ENCODE results near the gene FAM120C.

FAM120C gene

GRCh38 chrX:54182194-54182863, 725 bp downstream of the FAM120C start:
- peak overlapping the region; percentile 63 for H3K4me3 ChIP-seq (ENCODE audit: extremely low read depth, insufficient read depth, low read length, poor library complexity, severe bottlenecking)
- peak overlapping the region; percentile 73 for H3K27ac ChIP-seq (ENCODE audit: low read depth, low read length, severe bottlenecking)
- 0% methylated on average over 12 to 24 of the region's 36 CpGs for WGBS, 2 experiments (ENCODE audit: insufficient coverage in 2 of 2)
- no peaks in the 10 kb centered on the region for H3K36me3 ChIP-seq (ENCODE audit: control insufficient read depth, insufficient read depth, low read length)
- H3K4me1 ChIP-seq (ENCODE audit: control insufficient read depth, insufficient read depth, low read length, poor library complexity, severe bottlenecking), result peaks cover 4% of the 10 kb centered on the region
- no peaks in the 10 kb centered on the region for H3K9me3 ChIP-seq (ENCODE audit: control insufficient read depth, low read length)

GRCh38 chrX:54181202-54181953, 1.7 kb downstream of the FAM120C start:
- Histone ChIP-seq H3K4me1 (ENCODE audit: control insufficient read depth, insufficient read depth, low read length, poor library complexity, severe bottlenecking) (peaks cover 4% of the 10 kb centered on the region), H3K36me3 (ENCODE audit: control insufficient read depth, insufficient read depth, low read length) (peaks cover 8% of the 10 kb centered on the region), H3K9me3 (ENCODE audit: control insufficient read depth, low read length) (no peaks in the 10 kb centered on the region), H3K4me3 (ENCODE audit: extremely low read depth, insufficient read depth, low read length, poor library complexity, severe bottlenecking) (peak overlapping the region; percentile 63), H3K27ac (ENCODE audit: low read depth, low read length, severe bottlenecking) (no peak overlapping the region)
- no CpG with 5 or more reads among the region's 4 CpGs for WGBS, 2 experiments (ENCODE audit: insufficient coverage in 2 of 2)

GRCh38 chrX:54180403-54180802, 2.7 kb downstream of the FAM120C start:
- peak overlapping the region; percentile 63 for H3K4me3 ChIP-seq (ENCODE audit: extremely low read depth, insufficient read depth, low read length, poor library complexity, severe bottlenecking)
- no CpG with 5 or more reads among the region's 4 CpGs for WGBS, 2 experiments (ENCODE audit: insufficient coverage in 2 of 2)

GRCh38 chrX:54178100-54178940, 4.7 kb downstream of the FAM120C start:
- H3K36me3 ChIP-seq (ENCODE audit: control insufficient read depth, insufficient read depth, low read length), result peaks cover 27% of the 10 kb centered on the region
- peak overlapping the region; percentile 77 for H3K27ac ChIP-seq (ENCODE audit: low read depth, low read length, severe bottlenecking)
- H3K4me3 ChIP-seq (ENCODE audit: extremely low read depth, insufficient read depth, low read length, poor library complexity, severe bottlenecking), result no peak overlapping the region
- peaks cover 4% of the 10 kb centered on the region for H3K4me1 ChIP-seq (ENCODE audit: control insufficient read depth, insufficient read depth, low read length, poor library complexity, severe bottlenecking)
- no peaks in the 10 kb centered on the region for H3K9me3 ChIP-seq (ENCODE audit: control insufficient read depth, low read length)
- WGBS, 2 experiments (ENCODE audit: insufficient coverage in 2 of 2), result 80% methylated on average over 1 of the region's 5 CpGs; no CpG with 5 or more reads in 1 of the 2 experiments

More at GRCh38 chrX:54180403-54180802, 2.7 kb downstream of the FAM120C start:
- Histone ChIP-seq H3K4me1 (ENCODE audit: control insufficient read depth, insufficient read depth, low read length, poor library complexity, severe bottlenecking) (peaks cover 4% of the 10 kb centered on the region), H3K27ac (ENCODE audit: low read depth, low read length, severe bottlenecking) (peak overlapping the region; percentile 16), H3K36me3 (ENCODE audit: control insufficient read depth, insufficient read depth, low read length) (peaks cover 15% of the 10 kb centered on the region), H3K9me3 (ENCODE audit: control insufficient read depth, low read length) (no peaks in the 10 kb centered on the region)

- no peaks in the 10 kb centered on the region for H3K9me3 ChIP-seq (ENCODE audit: control insufficient read depth, low read length)
- WGBS, 2 experiments (ENCODE audit: insufficient coverage in 2 of 2), result no CpG with 5 or more reads among the region's 3 CpGs
- H3K27ac ChIP-seq (ENCODE audit: low read depth, low read length, severe bottlenecking), result no peak overlapping the region
- H3K4me1 ChIP-seq (ENCODE audit: control insufficient read depth, insufficient read depth, low read length, poor library complexity, severe bottlenecking), result peaks cover 4% of the 10 kb centered on the region
- H3K4me3 ChIP-seq (ENCODE audit: extremely low read depth, insufficient read depth, low read length, poor library complexity, severe bottlenecking), result no peak overlapping the region
- H3K36me3 ChIP-seq (ENCODE audit: control insufficient read depth, insufficient read depth, low read length), result peaks cover 34% of the 10 kb centered on the region
Observed at GRCh38 chrX:54177306-54177705, 5.7 kb downstream of the FAM120C start.

- no peak overlapping the region for H3K27ac ChIP-seq (ENCODE audit: low read depth, low read length, severe bottlenecking)
- peaks cover 34% of the 10 kb centered on the region for H3K36me3 ChIP-seq (ENCODE audit: control insufficient read depth, insufficient read depth, low read length)
- H3K4me1 ChIP-seq (ENCODE audit: control insufficient read depth, insufficient read depth, low read length, poor library complexity, severe bottlenecking), result no peaks in the 10 kb centered on the region
- no peaks in the 10 kb centered on the region for H3K9me3 ChIP-seq (ENCODE audit: control insufficient read depth, low read length)
- H3K4me3 ChIP-seq (ENCODE audit: extremely low read depth, insufficient read depth, low read length, poor library complexity, severe bottlenecking), result no peak overlapping the region
- 82% methylated on average over 3 of the region's 3 CpGs; no CpG with 5 or more reads in 1 of the 2 experiments for WGBS, 2 experiments (ENCODE audit: insufficient coverage in 2 of 2)
Observed at GRCh38 chrX:54173791-54174190, 9.3 kb downstream of the FAM120C start.

GRCh38 chrX:54172455-54172854, 10.6 kb downstream of the FAM120C start:
- H3K4me3 ChIP-seq (ENCODE audit: extremely low read depth, insufficient read depth, low read length, poor library complexity, severe bottlenecking), result no peak overlapping the region
- no CpG with 5 or more reads among the region's 3 CpGs for WGBS, 2 experiments (ENCODE audit: insufficient coverage in 2 of 2)

GRCh38 chrX:54171527-54172250, 11.4 kb downstream of the FAM120C start:
- H3K9me3 ChIP-seq (ENCODE audit: control insufficient read depth, low read length), result no peaks in the 10 kb centered on the region
- H3K4me1 ChIP-seq (ENCODE audit: control insufficient read depth, insufficient read depth, low read length, poor library complexity, severe bottlenecking), result no peaks in the 10 kb centered on the region
- H3K27ac ChIP-seq (ENCODE audit: low read depth, low read length, severe bottlenecking), result no peak overlapping the region
- peaks cover 28% of the 10 kb centered on the region for H3K36me3 ChIP-seq (ENCODE audit: control insufficient read depth, insufficient read depth, low read length)
- WGBS, 2 experiments (ENCODE audit: insufficient coverage in 2 of 2), result 88 to 100% methylated on average over 1 to 3 of the region's 4 CpGs
- H3K4me3 ChIP-seq (ENCODE audit: extremely low read depth, insufficient read depth, low read length, poor library complexity, severe bottlenecking), result no peak overlapping the region

More at GRCh38 chrX:54172455-54172854, 10.6 kb downstream of the FAM120C start:
- H3K9me3 ChIP-seq (ENCODE audit: control insufficient read depth, low read length), result no peaks in the 10 kb centered on the region
- no peaks in the 10 kb centered on the region for H3K4me1 ChIP-seq (ENCODE audit: control insufficient read depth, insufficient read depth, low read length, poor library complexity, severe bottlenecking)
- H3K36me3 ChIP-seq (ENCODE audit: control insufficient read depth, insufficient read depth, low read length), result peaks cover 34% of the 10 kb centered on the region
- H3K27ac ChIP-seq (ENCODE audit: low read depth, low read length, severe bottlenecking), result no peak overlapping the region

GRCh38 chrX:54171091-54171490, 12.0 kb downstream of the FAM120C start:
- Histone ChIP-seq H3K9me3 (ENCODE audit: control insufficient read depth, low read length) (no peaks in the 10 kb centered on the region), H3K4me1 (ENCODE audit: control insufficient read depth, insufficient read depth, low read length, poor library complexity, severe bottlenecking) (no peaks in the 10 kb centered on the region), H3K36me3 (ENCODE audit: control insufficient read depth, insufficient read depth, low read length) (peaks cover 25% of the 10 kb centered on the region), H3K4me3 (ENCODE audit: extremely low read depth, insufficient read depth, low read length, poor library complexity, severe bottlenecking) (no peak overlapping the region), H3K27ac (ENCODE audit: low read depth, low read length, severe bottlenecking) (no peak overlapping the region)

- H3K4me3 ChIP-seq (ENCODE audit: extremely low read depth, insufficient read depth, low read length, poor library complexity, severe bottlenecking), result no peak overlapping the region
- 50 to 80% methylated on average over 1 of the region's 4 CpGs for WGBS, 2 experiments (ENCODE audit: insufficient coverage in 2 of 2)
Observed at GRCh38 chrX:54166915-54167314, 16.1 kb downstream of the FAM120C start.

More at GRCh38 chrX:54166915-54167314, 16.1 kb downstream of the FAM120C start:
- Histone ChIP-seq H3K9me3 (ENCODE audit: control insufficient read depth, low read length) (no peaks in the 10 kb centered on the region), H3K36me3 (ENCODE audit: control insufficient read depth, insufficient read depth, low read length) (no peaks in the 10 kb centered on the region), H3K4me1 (ENCODE audit: control insufficient read depth, insufficient read depth, low read length, poor library complexity, severe bottlenecking) (no peaks in the 10 kb centered on the region), H3K27ac (ENCODE audit: low read depth, low read length, severe bottlenecking) (no peak overlapping the region)
